HepG2 (cell line): ENCODE data around the gene CLCA4. TPM values are rescaled to one million over a fixed set of nuclear protein-coding genes. Genes with fewer than 3 reads are reported as not detected.

Experiments used
- ATAC-seq: fragments of 200-7000 bp; cut with Tn5 transposase; 3 replicates; pipeline ENCODE4 v1.9.1; 2020; ENCODE audit warnings: mild to moderate bottlenecking, moderate library complexity
- BruUV-seq: library from RNA; stranded (reverse); fragments of 400-500 nt; replicated peaks from 2 replicates; lab custom pipeline; 2021; lab: Mats Ljungman, UMichigan
- CTCF ChIA-PET: fragments of 300-600 bp; formaldehyde crosslinking; extraction: SDS; loops from one replicate; lab custom pipeline; 2021; ENCODE audit warnings: low total read pairs, inconsistent platforms, low intra/inter-chr PET ratio; lab: Yijun Ruan, JAX
- POLR2A ChIA-PET: fragments of 350-600 bp; sonication (Branson Sonifier 250); formaldehyde crosslinking; loops from one replicate; lab custom pipeline; 2020; ENCODE audit warnings: antibody characterized with exemption, inconsistent platforms; lab: Yijun Ruan, JAX
- DNase-seq: peaks from one replicate; pipeline ENCODE4 v3.0.0-alpha.2; 2015; ENCODE audit warnings: low spot score
- FAIRE-seq: peaks from 3 replicates; lab custom pipeline; 2011; peaks lifted over from hg19 to GRCh38; lab: Jason Lieb, UNC
- H2AFZ ChIP-seq: one replicate; pipeline ENCODE4 v1.6.1; 2011; ENCODE audit warnings: low read length, inconsistent platforms
- H3K27ac ChIP-seq: fragments of 300-600 bp; 3 replicates; pipeline ENCODE4 v1.8.0; 2011; ENCODE audit warnings: mixed run types, mild to moderate bottlenecking, mixed read lengths, low read length, inconsistent platforms; ENCODE audit not compliant: insufficient read depth; ENCODE audit errors: extremely low read length
- H3K27me3 ChIP-seq, 2 experiments: fragments of 200-600 bp in 1 of 2; 2 replicates in 1 of 2; 3 replicates in 1 of 2; pipeline versions ENCODE4 v1.6.0 to v1.8.0; 2011; ENCODE audit warnings: low read length in 2 of 2, mild to moderate bottlenecking in 2 of 2, moderate library complexity in 2 of 2, inconsistent platforms in 1 of 2; ENCODE audit not compliant: insufficient read depth in 2 of 2, control insufficient read depth in 1 of 2
- H3K36me3 ChIP-seq, 2 experiments: fragments of 200-600 bp in 1 of 2; replicated peaks in 1 of 2; 2 replicates in 1 of 2; 3 replicates in 1 of 2; pipeline versions ENCODE4 v1.5.1 to v1.8.0; 2011; ENCODE audit warnings: low read length in 2 of 2, inconsistent platforms in 1 of 2; ENCODE audit not compliant: insufficient read depth in 2 of 2, control insufficient read depth in 1 of 2
- H3K4me1 ChIP-seq: 2 replicates; pipeline ENCODE4 v1.5.1; 2012; ENCODE audit warnings: low read length, inconsistent platforms; ENCODE audit not compliant: insufficient read depth
- H3K4me2 ChIP-seq: 2 replicates; pipeline ENCODE4 v1.6.0; 2011; ENCODE audit warnings: low read depth, low read length, inconsistent platforms
- H3K4me3 ChIP-seq, 3 experiments: fragments of 200-600 bp in 1 of 3; sonication (generic), shearing (Covaris generic) in 1 of 3; replicated peaks in 1 of 3; 2 replicates each; pipeline ENCODE4 v1.5.1; 2011 to 2016; ENCODE audit warnings: low read length in 3 of 3, inconsistent platforms in 2 of 3, low read depth in 2 of 3, mild to moderate bottlenecking in 2 of 3, control low read depth in 1 of 3, mixed read lengths in 1 of 3; ENCODE audit not compliant: insufficient read depth in 1 of 3
- H3K79me2 ChIP-seq: one replicate; pipeline ENCODE4 v1.6.1; 2011; ENCODE audit warnings: low read length, inconsistent platforms; ENCODE audit not compliant: insufficient read depth
- H3K9ac ChIP-seq: 2 replicates; pipeline ENCODE4 v1.6.0; 2011; ENCODE audit warnings: mild to moderate bottlenecking, low read depth, low read length, inconsistent platforms; ENCODE audit not compliant: insufficient read depth
- H3K9me3 ChIP-seq: 2 replicates; pipeline ENCODE4 v1.5.1; 2012; ENCODE audit warnings: mild to moderate bottlenecking, low read length
- H4K20me1 ChIP-seq: 2 replicates; pipeline ENCODE4 v1.6.0; 2011; ENCODE audit warnings: inconsistent platforms, mild to moderate bottlenecking, low read length, moderate library complexity; ENCODE audit not compliant: insufficient read depth
- ARID3A ChIP-seq: IDR thresholded peaks from 2 replicates; pipeline ENCODE4 v1.6.1; 2012; ENCODE audit warnings: low read depth, low read length, improper control_type of control experiment
- CHD4 ChIP-seq: fragments of 200-600 bp; sonication (generic); IDR thresholded peaks from 2 replicates; pipeline ENCODE4 v1.7.0; 2017; ENCODE audit warnings: mild to moderate bottlenecking, low read length, borderline replicate concordance
- CTCF ChIP-seq: sonication (generic); formaldehyde crosslinking; IDR thresholded peaks from 2 replicates; pipeline ENCODE4 v1.5.0; 2020; ENCODE audit warnings: mild to moderate bottlenecking, missing genetic modification reagents, moderate library complexity
- HMGXB4 ChIP-seq, 2 experiments: sonication (generic) in 1 of 2; formaldehyde crosslinking in 1 of 2; IDR thresholded peaks; 2 replicates each; pipeline versions ENCODE4 v1.4.0 to v1.6.1; 2018 to 2020; ENCODE audit warnings: missing genetic modification reagents in 2 of 2, borderline replicate concordance in 1 of 2, low read depth in 1 of 2, mild to moderate bottlenecking in 1 of 2, missing biosample characterization in 1 of 2
- U2AF2 ChIP-seq: fragments of 200-400 bp; formaldehyde crosslinking; IDR thresholded peaks from 2 replicates; pipeline ENCODE4 v1.6.1; 2017; ENCODE audit warnings: low read depth, mild to moderate bottlenecking, low read length
- WGBS: methylation state at CpG from one replicate; pipeline ENCODE4 v1.1.6; 2017; ENCODE audit warnings: low lambda C conversion rate; 5-methylcytosine and 5-hydroxymethylcytosine counted together
- in situ Hi-C: cut with HindIII; loops from 2 replicates; pipeline ENCODE4 v1.10.0; 2017; ENCODE audit warnings: low pct_unique_long_range_greater_than_20kb; ENCODE audit not compliant: extremely low pct_ligation_motif_present
- intact Hi-C: fragments of 100-400 bp; cut with micrococcal nuclease; formaldehyde crosslinking; loops from one replicate; pipeline ENCODE4 v1.10.0; 2022; ENCODE audit not compliant: unreplicated experiment
- polyA plus RNA-seq, 8 experiments: library from polyadenylated mRNA; depleted of rRNA in 3 of 8; stranded (reverse) in 7 of 8; unstranded in 1 of 8; fragments of >200 nt; fragmentation: Illumina TruSeq in 4 of 8; extraction: Trizol in 4 of 8; gene quantifications; 2 replicates each; pipeline versions ENCODE4 v1.2.1 to v1.2.3, GENCODE V29; 2011 to 2016; ENCODE audit warnings: low read depth in 4 of 8, missing spikeins in 1 of 8, mixed read lengths in 1 of 8; ENCODE audit not compliant: insufficient read depth in 1 of 8
- total RNA-seq, 5 experiments: library from RNA; depleted of rRNA; stranded (reverse); fragments of >200 nt; fragmentation: Illumina TruSeq; extraction: Trizol; gene quantifications; 2 replicates each; pipeline ENCODE4 v1.2.3, GENCODE V29; 2016; ENCODE audit warnings: low read depth in 1 of 5

CLCA4 gene
- total and polyA plus RNA-seq, 2 of the 13 experiments (the other 11 are each of a cell fraction or from before 2014, with no cell fraction given): not detected

- no peak overlapping the region for H3K4me3 ChIP-seq
- 0% methylated on average over 3 of the region's 3 CpGs for WGBS
- H3K4me1 ChIP-seq: 0 out of 2 replicates have a peak, but pooled peaks cover 6% of the 10 kb centered on the region
- in situ Hi-C loops (loop anchor here (10.0 to 25.0 kb wide), 2 partner anchors 115 to 187 kb away; no protein-coding TSS in a partner anchor), intact Hi-C loops (loop anchor here (5.0 to 10.0 kb wide), 2 partner anchors 187 to 465 kb away; no protein-coding TSS in a partner anchor)
- no peak for FAIRE-seq
- H3K27ac ChIP-seq: no peak overlapping the region
- no peaks in the 10 kb centered on the region for H4K20me1 ChIP-seq
- no peak overlapping the region for H3K9ac ChIP-seq
- no peak overlapping the region for H3K4me2 ChIP-seq
- TF ChIP-seq HMGXB4 (CRISPR knock-in tag; IDR thresholded peaks at IDR 0.05; ENCODE audit: borderline replicate concordance in 1 of 2, low read depth in 1 of 2): peak in 1 of 2 experiments; percentile 33; a peak in 1 of 4 replicates
- no peak for TF ChIP-seq U2AF2
- TF ChIP-seq ARID3A: peak; percentile 98
- peak; percentile 72; the same call in 1 of the 2 replicates for TF ChIP-seq CHD4
- peak; percentile 44 for TF ChIP-seq CTCF (CRISPR knock-in tag)
- no peaks in the 10 kb centered on the region for H3K79me2 ChIP-seq
- POLR2A ChIA-PET: no interaction called here
- no peak for ATAC-seq
- no peaks in the 10 kb centered on the region for H3K9me3 ChIP-seq
- H2AFZ ChIP-seq: no peak overlapping the region
- BruUV-seq: no TSS peak
- CTCF ChIA-PET: interaction anchor here (1.1 to 3.3 kb wide), 12 partner anchors 9 to 584 kb away, joined by 3 to 18 read pairs (median 4); no protein-coding TSS in a partner anchor
- peak; percentile 32 for DNase-seq
- peaks cover 5 to 28% of the 10 kb centered on the region in 2 experiments; a peak in 4 of 5 replicates for H3K27me3 ChIP-seq
- H3K36me3 ChIP-seq: no peaks in the 10 kb centered on the region
Observed at GRCh38 chr1:86499987-86500593, 46.8 kb upstream of the CLCA4 start.
